A673 (cell line): ENCODE data around the gene FCMR. TPM values are rescaled to one million over a fixed set of nuclear protein-coding genes. Genes with fewer than 3 reads are reported as not detected.

Experiments used
- BruUV-seq: library from RNA; stranded (reverse); fragments of 400-500 nt; replicated peaks from 2 replicates; lab custom pipeline; 2021; lab: Mats Ljungman, UMichigan
- CTCF ChIA-PET: fragments of 300-600 bp; sonication (Branson Sonifier 250); formaldehyde crosslinking; loops from one replicate; lab custom pipeline; 2022; ENCODE audit warnings: antibody characterized with exemption; lab: Charles Lee
- POLR2A ChIA-PET: fragments of 300-600 bp; sonication (Branson Sonifier 250); formaldehyde crosslinking; loops from one replicate; lab custom pipeline; 2022; ENCODE audit warnings: antibody characterized with exemption; ENCODE audit not compliant: low non-redundant PET; lab: Charles Lee
- DNase-seq: peaks from one replicate; pipeline ENCODE4 v3.0.0-alpha.2; 2015; ENCODE audit warnings: low spot score
- H3K27ac ChIP-seq: fragments of 200-600 bp; sonication (generic); 2 replicates; pipeline ENCODE4 v1.5.1; 2016; ENCODE audit warnings: mixed run types, low read depth, mild to moderate bottlenecking, mixed read lengths, antibody characterized with exemption, low read length; ENCODE audit not compliant: poor library complexity, severe bottlenecking
- H3K27me3 ChIP-seq: fragments of 200-600 bp; sonication (generic); replicated peaks from 2 replicates; pipeline ENCODE4 v1.6.1; 2017; ENCODE audit warnings: mixed run types, low read depth, mild to moderate bottlenecking, mixed read lengths, antibody characterized with exemption, low read length; ENCODE audit not compliant: insufficient read depth, poor library complexity
- H3K36me3 ChIP-seq: fragments of 200-600 bp; sonication (generic); 2 replicates; pipeline ENCODE4 v1.6.1; 2016; ENCODE audit warnings: mixed run types, mild to moderate bottlenecking, mixed read lengths, antibody characterized with exemption, low read length; ENCODE audit not compliant: insufficient read depth, poor library complexity, severe bottlenecking
- H3K4me1 ChIP-seq: fragments of 200-600 bp; sonication (generic); 2 replicates; pipeline ENCODE4 v1.6.1; 2017; ENCODE audit warnings: mixed run types, mild to moderate bottlenecking, mixed read lengths, antibody characterized with exemption, low read length; ENCODE audit not compliant: insufficient read depth, poor library complexity, severe bottlenecking
- H3K4me3 ChIP-seq: fragments of 200-600 bp; sonication (generic); 2 replicates; pipeline ENCODE4 v1.5.1; 2016; ENCODE audit warnings: low read depth, mixed run types, mild to moderate bottlenecking, mixed read lengths, low read length; ENCODE audit not compliant: poor library complexity, severe bottlenecking
- H3K9me3 ChIP-seq: fragments of 200-600 bp; sonication (generic); 2 replicates; pipeline ENCODE4 v1.6.1; 2016; ENCODE audit warnings: mixed run types, low read depth, mild to moderate bottlenecking, mixed read lengths, antibody characterized with exemption, low read length; ENCODE audit not compliant: poor library complexity, severe bottlenecking
- CTCF ChIP-seq: fragments of 300-800, 200-600 bp; sonication (generic); conservative IDR thresholded peaks from 2 replicates; pipeline ENCODE4 v1.5.1; 2017; ENCODE audit warnings: low read depth, mild to moderate bottlenecking, antibody characterized with exemption, low read length, moderate library complexity, mixed read lengths
- EZH2 ChIP-seq: fragments of 200-600 bp; sonication (generic); IDR thresholded peaks from 2 replicates; pipeline ENCODE4 v1.6.1; 2017; ENCODE audit warnings: borderline replicate concordance, low read depth, mild to moderate bottlenecking, mixed read lengths, antibody characterized with exemption, low read length; ENCODE audit not compliant: poor library complexity, severe bottlenecking
- intact Hi-C: fragments of 100-400 bp; cut with micrococcal nuclease; formaldehyde crosslinking; loops from one replicate; pipeline ENCODE4 v1.10.0; 2022; ENCODE audit not compliant: unreplicated experiment
- total RNA-seq: library from RNA; stranded (reverse); gene quantifications from 2 replicates; pipeline ENCODE4 v1.2.3, GENCODE V29; 2021

The FCMR gene
- total RNA-seq, 1 experiment from 2014 or later: not detected

GRCh38 chr1:206897175-206897574, 24.6 kb downstream of the FCMR start, which contains the start of gene IL24:
TSS of gene IL24 (plus strand) at chr1:206897443. CDS start at chr1:206897833, 390 bp downstream.
- CTCF ChIA-PET: no interaction called here

GRCh38 chr1:206896261-206896660, 25.5 kb downstream of the FCMR start:
- Histone ChIP-seq H3K4me1 (no peaks in the 10 kb centered on the region), H3K9me3 (no peaks in the 10 kb centered on the region), H3K27me3 (peaks cover 4% of the 10 kb centered on the region), H3K4me3 (no peak overlapping the region), H3K36me3 (no peaks in the 10 kb centered on the region), H3K27ac (no peak overlapping the region)
- no TSS peak for BruUV-seq
- intact Hi-C loops: no loop called here
- ChIA-PET CTCF (interaction anchor here (0.5 kb wide), 1 partner anchor 269 kb away, joined by 3 read pairs; no protein-coding TSS in a partner anchor), POLR2A (no interaction called here)
- DNase-seq: no peak
- no peak for TF ChIP-seq EZH2
- no peak for TF ChIP-seq CTCF

More at GRCh38 chr1:206897175-206897574, 24.6 kb downstream of the FCMR start, which contains the start of gene IL24:
- intact Hi-C loops: no loop called here
- H3K36me3 ChIP-seq: no peaks in the 10 kb centered on the region
- no peak for TF ChIP-seq CTCF
- no peak for TF ChIP-seq EZH2
- H3K4me1 ChIP-seq: no peaks in the 10 kb centered on the region
- no peak for DNase-seq
- no peak within 1 kb of the TSS for H3K27ac ChIP-seq
- POLR2A ChIA-PET: no interaction called here
- no TSS peak for BruUV-seq
- no peaks in the 10 kb centered on the region for H3K9me3 ChIP-seq
- H3K4me3 ChIP-seq: no peak within 1 kb of the TSS
- no peaks in the 10 kb centered on the region for H3K27me3 ChIP-seq

- intact Hi-C loops: no loop called here
- Histone ChIP-seq H3K27me3 (peaks cover 7% of the 10 kb centered on the region), H3K9me3 (no peaks in the 10 kb centered on the region), H3K4me3 (no peak overlapping the region), H3K27ac (no peak overlapping the region), H3K4me1 (peaks cover 2% of the 10 kb centered on the region), H3K36me3 (no peaks in the 10 kb centered on the region)
- TF ChIP-seq EZH2: no peak
- no peak for TF ChIP-seq CTCF
- POLR2A ChIA-PET: no interaction called here
- BruUV-seq: no TSS peak
- CTCF ChIA-PET: interaction anchor here (0.5 kb wide), 2 partner anchors 170 to 269 kb away, joined by 3 read pairs; no protein-coding TSS in a partner anchor
- DNase-seq: no peak
These were observed 25.9 kb downstream of the FCMR start for GRCh38 chr1:206895837-206896242.
